IMR-90 (cell line): ENCODE measurements around the gene FAM20C. TPM values are rescaled to one million over a fixed set of nuclear protein-coding genes. Genes with fewer than 3 reads are reported as not detected.

Source experiments
- ATAC-seq: fragments of 200-7000 bp; cut with Tn5 transposase; 2 replicates; pipeline ENCODE4 v1.9.1; 2020; ENCODE audit warnings: low read depth, mild to moderate bottlenecking, moderate library complexity
- BruUV-seq: library from RNA; stranded (reverse); fragments of 400-500 nt; replicated peaks from 2 replicates; lab custom pipeline; 2021; lab: Mats Ljungman, UMichigan
- CTCF ChIA-PET: fragments of 300-600 bp; formaldehyde crosslinking; extraction: SDS; loops from one replicate; lab custom pipeline; 2021; ENCODE audit warnings: antibody characterized with exemption; lab: Yijun Ruan, JAX
- POLR2A ChIA-PET: fragments of 300-600 bp; sonication (Branson Sonifier 250); formaldehyde crosslinking; loops from one replicate; lab custom pipeline; 2022; ENCODE audit warnings: antibody characterized with exemption; ENCODE audit not compliant: unreplicated experiment; lab: Charles Lee
- DNase-seq: peaks from one replicate; pipeline ENCODE4 v3.0.0; 2013
- H2AFZ ChIP-seq: replicated peaks from 2 replicates; pipeline ENCODE3; 2013; ENCODE audit warnings: low read length, mild to moderate bottlenecking; ENCODE audit not compliant: poor library complexity
- H2AK5ac ChIP-seq: 2 replicates; pipeline ENCODE4 v1.6.1; 2013; ENCODE audit warnings: low read depth, low read length, inconsistent platforms
- H2AK9ac ChIP-seq: replicated peaks from 2 replicates; pipeline ENCODE3; 2013; ENCODE audit warnings: mild to moderate bottlenecking, low read depth, low read length, moderate library complexity; ENCODE audit not compliant: poor library complexity
- H2BK120ac ChIP-seq: 2 replicates; pipeline ENCODE4 v1.6.1; 2013; ENCODE audit warnings: low read depth, low read length, inconsistent platforms
- H2BK15ac ChIP-seq: 3 replicates; pipeline ENCODE4 v1.6.1; 2013; ENCODE audit warnings: low read depth, low read length, inconsistent platforms
- H2BK20ac ChIP-seq: 2 replicates; pipeline ENCODE4 v1.6.1; 2013; ENCODE audit warnings: low read depth, mild to moderate bottlenecking, inconsistent platforms, low read length, moderate library complexity
- H2BK5ac ChIP-seq: 2 replicates; pipeline ENCODE4 v1.6.1; 2013; ENCODE audit warnings: mild to moderate bottlenecking, low read depth, low read length, inconsistent platforms; ENCODE audit not compliant: poor library complexity, severe bottlenecking
- H3K14ac ChIP-seq: replicated peaks from 2 replicates; pipeline ENCODE4 v1.6.1; 2013; ENCODE audit warnings: low read depth, low read length, inconsistent platforms
- H3K18ac ChIP-seq: 2 replicates; pipeline ENCODE4 v1.6.1; 2013; ENCODE audit warnings: low read depth, low read length, control low read depth
- H3K23ac ChIP-seq: 2 replicates; pipeline ENCODE4 v1.6.1; 2013; ENCODE audit warnings: low read depth, low read length, inconsistent platforms
- H3K27ac ChIP-seq: 2 replicates; pipeline ENCODE4 v1.5.1; 2013; ENCODE audit warnings: mild to moderate bottlenecking, control low read depth, low read length; ENCODE audit not compliant: insufficient read depth
- H3K27me3 ChIP-seq: 2 replicates; pipeline ENCODE4 v1.6.1; 2013; ENCODE audit warnings: low read length; ENCODE audit not compliant: control insufficient read depth, insufficient read depth
- H3K36me3 ChIP-seq: 2 replicates; pipeline ENCODE4 v1.6.1; 2013; ENCODE audit warnings: low read length, mixed read lengths; ENCODE audit not compliant: control insufficient read depth, insufficient read depth
- H3K4ac ChIP-seq: 2 replicates; pipeline ENCODE4 v1.6.1; 2013; ENCODE audit warnings: low read depth, low read length, inconsistent platforms
- H3K4me1 ChIP-seq: 2 replicates; pipeline ENCODE4 v1.6.1; 2013; ENCODE audit warnings: low read length, mixed read lengths; ENCODE audit not compliant: control insufficient read depth, insufficient read depth
- H3K4me2 ChIP-seq: 2 replicates; pipeline ENCODE4 v1.6.1; 2013; ENCODE audit warnings: low read depth, mild to moderate bottlenecking, control low read depth, low read length, moderate library complexity
- H3K4me3 ChIP-seq: 2 replicates; pipeline ENCODE4 v1.5.1; 2013; ENCODE audit warnings: low read depth, mild to moderate bottlenecking, control low read depth, low read length, moderate library complexity; ENCODE audit not compliant: insufficient read depth
- H3K56ac ChIP-seq: 2 replicates; pipeline ENCODE4 v1.6.1; 2013; ENCODE audit warnings: low read length, inconsistent platforms; ENCODE audit not compliant: insufficient read depth; ENCODE audit errors: extremely low read depth
- H3K79me1 ChIP-seq, 2 experiments: 2 replicates each; pipeline ENCODE4 v1.6.1; 2013; ENCODE audit warnings: low read length in 2 of 2, inconsistent platforms in 1 of 2, low read depth in 1 of 2
- H3K9ac ChIP-seq: 2 replicates; pipeline ENCODE4 v1.6.1; 2013; ENCODE audit warnings: low read depth, low read length, control low read depth
- H3K9me1 ChIP-seq: 2 replicates; pipeline ENCODE4 v1.6.1; 2013; ENCODE audit warnings: low read length, inconsistent platforms; ENCODE audit not compliant: insufficient read depth
- H3K9me3 ChIP-seq: 2 replicates; pipeline ENCODE4 v1.6.1; 2013; ENCODE audit warnings: low read length; ENCODE audit not compliant: control insufficient read depth, insufficient read depth
- H4K20me1 ChIP-seq: 2 replicates; pipeline ENCODE4 v1.6.1; 2013; ENCODE audit warnings: low read length, inconsistent platforms; ENCODE audit not compliant: insufficient read depth
- H4K5ac ChIP-seq: 2 replicates; pipeline ENCODE4 v1.6.1; 2013; ENCODE audit warnings: mild to moderate bottlenecking, low read depth, low read length, control low read depth
- H4K8ac ChIP-seq, 2 experiments: 2 replicates each; pipeline ENCODE4 v1.6.1; 2013; ENCODE audit warnings: low read depth in 2 of 2, low read length in 2 of 2, control low read depth in 1 of 2, inconsistent platforms in 1 of 2
- H4K91ac ChIP-seq: 2 replicates; pipeline ENCODE4 v1.6.1; 2013; ENCODE audit warnings: low read depth, low read length, inconsistent platforms; ENCODE audit not compliant: insufficient read depth
- ELK1 ChIP-seq: fragments of 150-350 bp; IDR thresholded peaks from 2 replicates; pipeline ENCODE4 v1.6.1; 2016; ENCODE audit warnings: low read depth, mild to moderate bottlenecking, low read length, moderate library complexity, borderline replicate concordance
- MXI1 ChIP-seq: IDR thresholded peaks from 2 replicates; pipeline ENCODE4 v1.6.1; 2012; ENCODE audit warnings: low read depth, mild to moderate bottlenecking, low read length, moderate library complexity, borderline replicate concordance
- POLR2A ChIP-seq: IDR thresholded peaks from 2 replicates; pipeline ENCODE4 v1.6.1; 2012; ENCODE audit warnings: mild to moderate bottlenecking, low read depth, low read length
- WGBS, 2 experiments: methylation state at CpG; one replicate each; pipeline versions ENCODE4 v1.1.5 to v1.1.7; 2013; ENCODE audit warnings: missing lambda C conversion rate in 2 of 2; ENCODE audit not compliant: insufficient read length in 1 of 2; ENCODE audit errors: extremely low coverage in 2 of 2; 5-methylcytosine and 5-hydroxymethylcytosine counted together
- dilution Hi-C: fragments of 300-500 bp; cut with HindIII; formaldehyde crosslinking; loops from one replicate; pipeline ENCODE4 v1.14.3; 2018; ENCODE audit warnings: low sequenced_read_pairs; ENCODE audit not compliant: unreplicated experiment
- in situ Hi-C: fragments of 300-500 bp; cut with MboI; formaldehyde crosslinking; loops from 3 replicates; pipeline ENCODE4 v1.14.3; 2019; ENCODE audit warnings: low sequenced_read_pairs, inconsistent platforms, mixed read lengths
- intact Hi-C: fragments of 100-400 bp; cut with micrococcal nuclease; formaldehyde crosslinking; loops from 2 replicates; pipeline ENCODE4 v1.10.0; 2022
- polyA plus RNA-seq, 3 experiments: library from polyadenylated mRNA; depleted of rRNA; stranded (reverse); fragments of >200 nt; gene quantifications; 2 replicates each; pipeline ENCODE4 v1.2.3, GENCODE V29; 2012; ENCODE audit warnings: low replicate concordance in 1 of 3
- total RNA-seq: library from RNA; depleted of rRNA; stranded (reverse); fragments of >200 nt; gene quantifications from 2 replicates; pipeline ENCODE4 v1.2.3, GENCODE V29; 2012

Gene FAM20C
- total and polyA plus RNA-seq, 2 of the 4 experiments (the other 2 are of a cell fraction), result 7.7 to 36.6 TPM

- ATAC-seq, result no peak
- dilution Hi-C loops (no loop called here), intact Hi-C loops (no loop called here), in situ Hi-C loops (no loop called here)
- CTCF ChIA-PET, result no interaction called here
- H3K23ac ChIP-seq, result no peak overlapping the region
- H4K5ac ChIP-seq, result no peak overlapping the region
- H2BK5ac ChIP-seq, result no peak overlapping the region
- no peaks in the 10 kb centered on the region for H3K4me1 ChIP-seq
- no peak overlapping the region for H4K91ac ChIP-seq
- no peaks in the 10 kb centered on the region for H3K79me1 ChIP-seq
- no peak overlapping the region for H2AK5ac ChIP-seq
- no peak overlapping the region for H3K4me3 ChIP-seq
- H3K27ac ChIP-seq, result no peak overlapping the region
- BruUV-seq, result no TSS peak
- no peak overlapping the region for H2BK15ac ChIP-seq
- H4K20me1 ChIP-seq, result no peaks in the 10 kb centered on the region
- H2BK120ac ChIP-seq, result no peak overlapping the region
- no peak overlapping the region for H3K4me2 ChIP-seq
- H3K56ac ChIP-seq, result no peak overlapping the region
- H3K14ac ChIP-seq, result no peak overlapping the region
- H3K4ac ChIP-seq, result no peak overlapping the region
- H3K9me3 ChIP-seq, result no peaks in the 10 kb centered on the region
- no peak overlapping the region for H2BK20ac ChIP-seq
- peaks cover 74% of the 10 kb centered on the region for H3K27me3 ChIP-seq
- no peak overlapping the region for H3K9ac ChIP-seq
- no peak for DNase-seq
- no peaks in the 10 kb centered on the region for H3K9me1 ChIP-seq
- POLR2A ChIA-PET, result no interaction called here
- no peak overlapping the region for H2AFZ ChIP-seq
- no peak overlapping the region for H3K18ac ChIP-seq
- no peak overlapping the region for H4K8ac ChIP-seq
- 48% methylated on average over 3 of the region's 15 CpGs; no CpG with 5 or more reads in 1 of the 2 experiments for WGBS, 2 experiments
- H3K36me3 ChIP-seq, result no peaks in the 10 kb centered on the region
- H2AK9ac ChIP-seq, result no peak overlapping the region
- TF ChIP-seq MXI1, result no peak
- TF ChIP-seq POLR2A, result no peak
- no peak for TF ChIP-seq ELK1
Observed at GRCh38 chr7:292826-293225, 100.5 kb downstream of the FAM20C start.
